ENCODE results near the gene XK. TPM values are rescaled to one million over a fixed set of nuclear protein-coding genes. Genes with fewer than 3 reads are reported as not detected.

XK gene
- total RNA-seq, 1 donor from 2014 or later: 0.88 TPM

DNA sequence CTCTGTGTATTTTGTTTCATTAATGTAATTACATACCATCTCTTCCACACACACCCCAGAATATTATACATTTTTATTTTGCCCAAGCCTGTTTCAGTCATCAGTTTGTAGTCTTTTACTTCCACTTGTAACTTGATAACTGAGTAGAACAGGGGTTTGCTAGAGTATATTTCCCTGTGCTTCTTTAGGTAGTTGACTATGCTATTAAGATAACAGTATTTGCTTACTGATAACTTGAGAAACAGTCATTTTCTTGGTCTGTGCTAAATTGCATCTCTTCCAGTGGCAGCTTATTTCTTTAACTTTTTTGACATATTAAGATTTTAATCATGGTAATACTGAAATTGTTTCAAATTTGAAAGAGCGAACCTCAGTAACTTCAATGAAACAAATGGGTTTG, 7.0 kb upstream of the XK start:
- no peak for DNase-seq (ENCODE audit: low read depth)

DNA sequence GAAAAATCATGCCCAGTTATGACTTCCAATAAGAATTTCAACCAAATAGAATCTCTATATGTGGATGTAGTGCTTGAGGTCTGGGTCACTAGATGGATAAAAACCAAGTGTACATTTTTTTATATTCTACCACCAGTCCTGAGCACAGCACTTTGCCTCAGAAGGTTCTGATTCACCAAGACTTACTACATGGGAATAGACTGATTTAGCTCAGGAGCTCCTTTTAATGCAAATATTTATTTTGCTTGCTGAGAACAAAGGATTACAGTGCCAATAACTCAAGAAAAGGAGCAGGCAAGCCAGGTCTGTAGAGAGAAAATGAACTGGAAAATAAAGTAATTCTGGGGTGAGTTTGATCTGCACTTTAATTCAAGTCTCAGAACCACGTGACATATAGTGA, 6.4 kb upstream of the XK start:
- no peak for DNase-seq (ENCODE audit: low read depth)

DNA sequence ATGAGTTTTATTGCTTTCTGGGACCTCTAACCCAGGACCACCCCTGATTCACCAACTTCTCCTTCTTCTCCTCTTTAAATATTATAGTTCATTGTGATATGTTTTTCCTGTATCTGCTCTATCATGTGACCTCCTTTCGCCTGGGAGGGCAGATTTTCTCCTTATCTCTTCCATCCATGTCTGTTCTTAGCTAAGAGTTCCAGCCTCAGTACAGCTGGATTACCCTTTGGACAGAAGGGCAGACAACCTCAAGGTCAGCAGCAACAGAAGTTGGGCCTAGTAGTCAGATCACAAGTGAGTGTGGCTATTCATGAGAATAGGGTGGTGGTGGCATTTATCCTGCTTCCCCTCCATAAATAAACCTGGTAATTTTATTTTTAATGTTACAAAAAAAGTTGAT, 5.7 kb upstream of the XK start:
- no peak for DNase-seq (ENCODE audit: low read depth)

DNA sequence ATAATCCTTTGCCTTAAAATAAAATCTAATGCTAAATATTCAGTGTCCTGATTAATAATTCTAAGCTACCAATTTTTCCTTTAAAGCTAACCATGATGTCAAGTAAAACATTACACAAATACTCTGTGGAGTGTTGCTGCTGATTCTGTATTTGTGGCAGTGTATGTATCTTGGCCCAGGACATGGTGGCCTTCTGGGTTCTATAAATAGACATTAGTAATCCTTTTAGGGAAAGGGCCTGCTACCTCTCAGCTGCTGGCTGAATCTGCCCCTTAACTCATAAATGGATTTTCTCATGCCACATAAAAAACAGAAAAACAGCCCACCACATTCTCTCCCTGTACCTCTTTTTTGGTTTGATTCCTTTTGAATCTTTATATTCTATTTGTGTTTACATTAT, 1.2 kb upstream of the XK start:
- DNase-seq (ENCODE audit: low read depth): peak; percentile 58

DNA sequence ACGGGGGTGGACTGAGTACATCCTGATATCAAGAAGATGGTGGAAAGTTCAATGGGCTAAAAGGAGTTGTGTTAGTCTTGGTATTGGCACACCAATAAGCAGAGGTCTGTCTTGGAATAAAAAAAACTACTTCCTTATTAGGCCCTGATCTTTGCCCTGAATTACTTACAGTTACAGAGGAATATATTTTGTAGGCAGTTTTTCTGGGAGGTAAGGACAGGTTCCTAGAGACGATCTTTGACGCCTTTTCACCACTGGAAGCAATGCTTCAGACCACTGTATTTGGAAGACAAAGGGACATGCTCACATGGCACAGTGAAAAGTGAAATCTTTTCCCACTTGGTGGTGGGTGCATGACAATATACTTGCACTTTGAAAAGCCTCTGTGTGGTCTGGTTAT, 618 bp upstream of the XK start:
- peak; percentile 10 for DNase-seq (ENCODE audit: low read depth)

DNA sequence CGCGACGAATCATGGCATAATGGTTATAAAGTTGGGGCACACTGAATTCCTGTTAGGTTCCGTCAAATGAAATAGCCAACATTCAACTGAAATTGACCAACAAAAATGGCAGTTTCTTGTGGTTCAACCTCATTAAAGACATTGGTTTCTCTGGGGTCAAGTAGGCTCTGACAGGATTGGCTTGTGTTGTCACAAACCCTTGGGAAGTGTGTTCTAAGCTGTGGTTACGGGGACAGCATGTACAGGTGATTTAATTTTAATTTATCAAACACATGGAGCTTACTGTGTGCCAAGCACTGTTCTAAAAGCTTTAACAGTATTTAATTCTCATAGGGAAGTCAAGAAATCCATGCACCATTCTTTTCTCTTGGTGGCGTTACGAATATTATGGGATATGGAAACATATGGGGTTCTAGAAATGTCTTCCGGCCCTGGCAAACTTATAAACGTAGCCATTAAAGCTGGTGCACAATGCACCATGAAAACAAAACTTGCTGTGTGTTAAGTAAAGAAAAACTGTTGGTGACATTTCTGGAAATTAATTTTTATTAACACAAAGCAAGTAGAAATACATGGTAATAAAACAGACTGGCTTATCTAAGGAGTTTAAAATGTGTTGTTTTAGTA, 891 bp downstream of the XK start:
- no peak for DNase-seq (ENCODE audit: low read depth)

DNA sequence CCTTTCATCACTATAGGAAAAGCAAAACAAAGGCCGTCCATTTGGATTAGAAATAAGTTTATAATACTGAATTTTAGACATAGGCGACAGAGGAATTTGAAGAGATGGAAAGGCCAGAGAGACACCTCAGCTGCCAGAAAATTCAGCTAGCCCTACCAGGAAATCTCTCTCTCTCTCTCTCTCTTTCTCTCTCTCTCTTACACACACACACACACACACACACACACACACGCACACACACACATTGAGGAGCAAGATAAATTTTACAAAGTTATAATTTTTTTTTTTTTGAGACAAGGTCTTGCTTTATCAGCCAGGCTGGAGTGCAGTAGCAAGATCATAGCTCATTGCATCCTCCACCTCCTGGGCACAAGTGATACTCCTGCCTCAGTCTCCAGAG, 1.4 kb downstream of the XK start:
- DNase-seq (ENCODE audit: low read depth): no peak

DNA sequence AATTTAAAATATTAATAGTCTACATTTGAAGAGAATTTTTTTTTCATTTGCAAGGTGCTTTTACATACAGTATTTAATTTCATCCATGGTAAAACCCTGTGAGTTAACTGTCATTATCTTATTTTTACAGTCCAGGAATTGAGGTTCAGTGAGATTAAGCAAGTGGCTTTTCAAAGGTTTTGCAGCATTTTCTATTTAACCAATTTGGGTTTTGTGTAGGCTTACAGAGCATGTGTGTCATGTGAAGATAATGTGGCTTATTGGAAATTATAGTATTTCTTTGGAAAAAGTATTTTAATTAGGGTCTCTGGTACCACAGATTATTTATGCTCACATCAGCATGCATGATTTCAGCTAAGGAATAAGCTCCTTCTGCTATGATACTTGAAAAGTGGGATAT, 4.5 kb downstream of the XK start:
- DNase-seq (ENCODE audit: low read depth): no peak

DNA sequence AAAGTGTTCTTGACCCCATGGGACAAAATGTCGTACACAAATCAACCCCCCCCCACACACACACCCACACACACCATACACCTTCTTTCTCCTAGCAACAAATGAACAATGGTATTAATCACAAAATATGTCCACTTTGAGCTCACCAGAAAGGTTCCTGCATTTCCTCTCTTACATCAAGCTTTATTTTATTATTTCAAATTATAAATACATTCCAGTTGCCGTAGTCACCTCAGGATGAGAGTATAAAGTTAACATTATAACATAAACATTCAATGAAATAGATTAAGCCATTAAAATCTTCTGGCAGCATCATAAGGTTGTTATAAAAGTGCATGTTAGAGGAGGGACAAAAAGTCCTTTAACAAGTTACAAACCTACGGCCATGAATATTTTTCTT, 7.3 kb downstream of the XK start:
- DNase-seq (ENCODE audit: low read depth): no peak

DNA sequence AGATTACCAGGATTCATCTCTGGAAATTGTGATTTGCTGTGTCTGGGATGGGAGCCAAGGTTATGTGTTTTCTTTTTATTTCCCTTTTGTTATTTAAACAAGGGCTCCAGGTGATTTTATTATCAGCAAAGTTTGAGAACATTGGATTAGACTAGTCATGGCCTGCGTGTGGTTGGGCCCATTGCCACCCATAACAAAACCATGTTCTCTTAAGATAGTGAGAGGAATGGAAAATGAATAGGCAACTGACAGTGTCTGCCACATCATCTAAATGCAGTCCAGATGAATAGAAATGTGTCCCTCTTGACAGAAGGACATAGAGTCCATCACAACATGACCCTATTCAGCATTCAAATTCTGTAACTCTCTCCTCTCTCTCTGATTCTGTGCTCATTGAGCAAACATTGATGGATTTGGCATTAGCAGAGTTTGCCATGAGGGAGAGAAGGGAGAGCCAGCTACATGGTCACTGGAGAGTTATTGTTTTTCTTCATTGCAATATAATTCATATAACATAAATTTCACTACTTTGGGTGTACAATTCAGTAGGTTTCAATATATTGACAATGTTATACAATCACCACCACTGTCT, 11.7 kb downstream of the XK start:
- DNase-seq (ENCODE audit: low read depth): no peak

DNA sequence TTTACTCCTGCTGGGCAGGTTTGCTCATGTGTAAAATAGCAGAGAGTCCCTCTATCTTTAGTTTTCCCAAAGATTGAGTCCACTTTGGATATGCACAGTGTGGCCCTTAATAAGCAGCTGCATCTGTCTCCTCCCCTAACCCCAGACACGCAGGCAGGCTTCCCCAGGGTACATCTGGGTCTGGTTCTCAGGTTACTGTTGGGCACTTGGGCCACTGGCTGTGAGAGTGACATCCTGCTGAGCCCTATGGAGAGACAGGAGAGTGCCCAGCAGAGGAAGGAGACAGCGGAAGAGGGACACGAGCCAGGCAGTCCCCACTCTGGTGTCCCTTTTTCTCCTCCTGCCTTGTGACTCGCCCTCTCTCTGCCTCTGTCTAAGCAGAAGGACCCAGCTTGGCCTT, 16.0 kb downstream of the XK start:
- peak; percentile 68 for DNase-seq (ENCODE audit: low read depth)

DNA sequence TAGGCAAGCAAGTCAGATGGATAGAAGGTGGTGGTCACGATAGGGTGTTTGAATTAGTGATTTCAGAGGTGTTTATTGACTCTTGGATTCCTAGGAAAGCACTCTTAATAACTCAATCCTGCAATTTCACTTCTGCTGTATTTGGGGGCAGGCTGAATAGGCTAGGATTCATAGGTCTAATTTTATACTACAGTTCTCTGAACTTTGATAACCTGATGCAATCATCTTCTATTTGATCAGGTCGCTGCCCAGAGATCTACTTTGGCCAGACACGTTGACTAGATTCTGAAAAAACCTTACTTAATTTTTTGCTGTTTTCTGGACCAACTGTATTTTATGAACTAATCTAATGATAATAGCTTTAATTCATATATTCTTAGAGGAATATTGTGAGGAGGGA, 26.4 kb downstream of the XK start:
- DNase-seq (ENCODE audit: low read depth): no peak

DNA sequence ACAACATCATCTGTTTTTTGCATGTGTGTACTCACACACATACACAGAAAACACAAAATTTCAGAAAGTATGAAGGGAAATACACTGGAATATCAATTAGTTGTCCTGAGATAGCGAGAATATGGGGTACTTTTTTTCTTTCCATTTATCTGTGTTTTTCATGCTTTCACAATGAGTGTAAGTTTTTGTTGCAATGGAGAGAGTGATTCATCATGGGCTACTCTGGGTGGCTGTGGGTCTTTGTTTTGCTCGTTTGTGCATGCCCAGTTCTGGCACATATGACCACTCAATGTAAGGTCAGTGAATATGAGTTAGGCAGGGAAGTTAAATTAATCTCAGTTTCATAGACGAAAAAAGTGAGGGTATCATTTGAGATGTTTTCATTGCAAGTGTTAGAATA, 26.9 kb downstream of the XK start:
- no peak for DNase-seq (ENCODE audit: low read depth)

DNA sequence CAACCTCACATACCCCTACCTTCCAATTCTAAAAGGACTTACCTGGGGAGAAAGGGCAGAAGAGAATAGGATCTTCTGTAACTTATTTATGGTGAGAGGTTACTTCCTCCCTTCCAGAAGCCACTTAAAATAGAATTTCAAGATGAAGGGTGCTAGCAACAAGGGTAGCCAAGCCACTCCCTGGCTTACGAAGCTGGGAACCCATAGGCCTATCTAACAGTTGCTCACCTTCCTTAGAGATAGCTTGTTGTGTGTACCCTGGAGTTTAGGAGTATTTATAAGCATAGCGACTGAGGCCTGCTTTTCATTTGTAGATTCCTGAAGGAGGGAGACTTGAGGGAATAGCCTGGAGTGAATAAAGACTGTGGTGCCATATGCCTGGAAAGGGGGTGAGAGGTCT, 28.9 kb downstream of the XK start:
- no peak for DNase-seq (ENCODE audit: low read depth)

DNA sequence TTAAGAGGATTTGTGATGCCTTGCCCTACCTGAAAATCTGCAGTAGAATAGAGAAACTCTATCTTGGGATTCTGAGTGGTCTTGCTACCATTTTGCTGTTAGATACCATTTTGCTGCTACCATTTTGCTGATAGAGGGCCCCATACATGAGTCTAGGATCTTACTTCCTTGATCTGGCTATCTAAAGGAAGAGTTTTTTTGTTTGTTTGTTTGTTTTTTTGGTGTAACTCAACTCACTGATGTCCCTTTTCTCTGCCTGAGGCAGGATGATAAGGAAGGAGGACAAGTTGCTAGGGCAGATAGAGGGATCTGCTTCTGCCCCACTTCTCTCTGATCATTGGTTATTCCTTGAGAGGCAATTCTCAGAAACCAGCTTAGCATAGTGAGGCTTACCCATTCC, 31.0 kb downstream of the XK start:
- no peak for DNase-seq (ENCODE audit: low read depth)

DNA sequence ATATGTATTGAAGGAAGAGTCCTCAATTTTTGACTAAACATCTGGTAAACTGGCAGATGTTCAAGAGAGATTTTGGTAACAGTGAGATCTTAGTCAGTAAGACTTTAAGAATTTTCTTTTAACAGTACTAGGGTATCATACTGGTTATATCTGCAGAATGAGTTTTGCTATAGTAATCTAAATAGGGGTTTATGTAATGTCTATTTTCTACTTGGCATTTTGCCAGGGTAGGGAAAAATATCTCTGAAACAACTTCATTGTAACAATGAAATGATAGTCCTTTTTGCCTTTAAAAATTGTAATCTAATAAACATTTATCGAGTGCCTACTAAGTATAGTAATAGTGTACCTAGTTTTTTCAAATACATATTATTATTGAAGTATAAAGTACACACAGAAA, 32.1 kb downstream of the XK start:
- DNase-seq (ENCODE audit: low read depth): no peak

DNA sequence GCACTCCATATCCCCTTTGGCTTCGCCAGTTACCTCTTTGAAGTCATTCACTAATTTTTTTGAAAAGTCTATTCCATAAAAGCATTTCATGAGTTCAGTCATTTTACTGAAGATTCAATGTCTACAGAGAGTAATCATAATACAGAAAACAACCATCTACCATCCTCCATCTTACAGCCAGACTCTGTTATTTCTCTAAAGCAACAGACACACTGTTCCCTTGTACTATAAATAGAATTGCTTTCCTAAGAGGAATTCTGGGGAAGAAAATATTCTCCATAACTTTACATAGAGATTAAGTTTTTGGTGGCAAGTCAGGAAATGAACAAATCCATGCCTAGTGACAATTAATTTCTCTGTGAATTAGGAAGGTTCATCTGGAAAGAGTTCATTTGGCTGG, 37.0 kb downstream of the XK start:
- no peak for DNase-seq (ENCODE audit: low read depth)

DNA sequence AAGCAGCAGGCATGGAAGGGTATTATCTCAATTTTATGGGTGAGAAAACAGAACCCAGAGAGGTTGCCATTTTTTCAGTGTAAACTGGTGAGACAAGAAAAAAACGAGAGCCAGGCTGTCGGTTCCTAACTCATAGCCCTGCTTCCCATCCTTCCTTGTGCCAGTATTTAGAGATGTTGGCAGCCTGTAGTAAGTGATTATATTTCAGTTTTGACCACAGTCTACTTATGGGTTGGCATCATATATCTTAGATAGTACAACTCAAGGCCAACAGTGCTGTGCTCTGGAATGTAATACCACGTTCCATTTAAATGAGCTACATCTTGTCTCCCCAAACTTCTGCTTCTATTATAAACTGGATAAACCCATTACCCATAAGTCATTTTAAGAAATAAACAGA, 40.8 kb downstream of the XK start:
- peak; percentile 32 for DNase-seq (ENCODE audit: low read depth)

DNA sequence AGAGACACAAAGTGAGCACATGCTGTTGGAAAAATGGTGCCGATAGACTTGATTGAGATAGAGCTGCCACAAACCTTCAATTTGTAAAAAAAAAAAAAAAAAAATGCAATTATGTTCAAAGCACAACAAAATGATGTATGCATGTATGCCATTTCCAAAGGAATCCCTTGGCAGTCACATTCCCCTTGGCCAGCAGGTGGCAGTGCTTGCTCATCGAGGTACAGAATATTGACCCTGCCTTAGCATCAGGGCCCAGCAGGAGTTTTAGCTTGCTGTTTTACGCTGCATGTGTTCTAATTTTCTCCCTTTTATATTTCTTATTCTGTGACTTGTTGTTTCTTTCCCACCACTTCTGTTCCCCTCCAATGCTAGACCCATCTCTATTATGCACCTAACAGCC, 59.8 kb downstream of the XK start:
- peak; percentile 56 for DNase-seq (ENCODE audit: low read depth)

DNA sequence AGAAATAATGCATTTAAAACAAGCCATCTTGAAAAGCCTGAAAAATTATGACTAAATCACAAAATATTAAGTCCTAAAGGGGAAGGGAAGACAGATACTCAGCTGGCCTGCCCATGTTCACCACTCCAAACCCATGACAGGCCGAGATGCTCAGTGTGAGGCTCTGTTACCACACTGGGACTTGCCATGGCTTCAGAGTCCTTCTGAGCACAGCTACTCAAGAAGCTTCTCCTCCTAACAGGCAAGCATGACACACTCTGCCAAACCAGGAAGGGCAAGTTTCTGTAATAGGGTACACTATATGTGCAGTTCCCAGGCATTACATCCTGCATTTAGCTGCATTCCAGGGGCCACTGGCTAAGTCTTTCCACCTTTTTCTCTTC, 60.2 kb downstream of the XK start:
- no peak for DNase-seq (ENCODE audit: low read depth)

DNA sequence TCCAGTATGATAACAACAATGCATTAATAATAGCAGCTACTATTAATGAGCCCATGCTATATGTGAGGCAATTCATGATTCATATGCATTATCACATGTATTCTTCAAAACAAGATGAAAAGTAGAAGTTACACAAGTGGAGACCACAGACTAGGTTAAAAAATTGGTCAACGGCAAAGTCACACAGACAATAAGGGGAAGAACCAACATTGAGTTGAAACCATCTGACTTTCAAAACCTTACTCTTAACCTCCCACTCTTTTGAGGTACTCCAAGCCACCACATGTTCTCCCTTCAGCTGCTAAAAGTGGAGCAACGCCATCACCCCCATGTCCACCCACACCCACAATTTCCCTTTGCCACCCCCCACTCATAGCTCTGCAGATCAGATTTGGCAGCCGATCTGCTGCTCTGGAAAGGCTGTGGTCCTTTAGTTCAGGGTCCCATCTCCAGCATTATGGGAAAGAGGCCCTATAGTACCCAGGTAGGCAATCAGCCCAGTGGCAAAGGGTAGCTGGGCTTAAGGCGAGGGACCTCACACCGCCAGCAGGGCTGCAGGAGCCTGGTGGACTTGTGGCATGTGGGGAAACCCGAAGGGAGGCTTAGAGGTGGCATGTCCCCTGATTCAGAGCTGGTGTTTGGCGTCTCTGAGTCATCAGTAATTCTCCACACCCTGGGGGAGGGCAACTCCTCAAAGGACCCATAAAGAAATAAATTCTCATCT, 60.8 kb downstream of the XK start:
- peak; percentile 18 for DNase-seq (ENCODE audit: low read depth)

DNA sequence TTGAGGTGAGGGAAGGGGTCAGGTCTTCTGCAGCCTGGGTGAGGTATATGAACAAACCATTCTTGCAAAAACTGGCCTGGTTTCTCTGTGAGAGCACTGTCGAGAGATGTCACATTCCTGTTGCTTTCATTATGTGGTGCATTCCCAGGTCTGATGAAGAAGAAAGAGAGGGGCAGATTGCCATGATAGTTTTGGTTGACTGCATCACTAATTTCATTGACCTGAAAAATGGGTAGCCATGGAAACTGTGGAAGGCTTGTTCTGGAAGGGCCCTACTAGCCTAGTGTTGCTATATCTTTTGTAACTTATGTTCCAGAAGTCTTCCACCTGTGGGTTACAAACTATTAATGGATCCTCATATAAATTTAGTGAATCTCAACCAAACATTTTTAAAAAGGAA, 61.4 kb downstream of the XK start:
- no peak for DNase-seq (ENCODE audit: low read depth)

DNA sequence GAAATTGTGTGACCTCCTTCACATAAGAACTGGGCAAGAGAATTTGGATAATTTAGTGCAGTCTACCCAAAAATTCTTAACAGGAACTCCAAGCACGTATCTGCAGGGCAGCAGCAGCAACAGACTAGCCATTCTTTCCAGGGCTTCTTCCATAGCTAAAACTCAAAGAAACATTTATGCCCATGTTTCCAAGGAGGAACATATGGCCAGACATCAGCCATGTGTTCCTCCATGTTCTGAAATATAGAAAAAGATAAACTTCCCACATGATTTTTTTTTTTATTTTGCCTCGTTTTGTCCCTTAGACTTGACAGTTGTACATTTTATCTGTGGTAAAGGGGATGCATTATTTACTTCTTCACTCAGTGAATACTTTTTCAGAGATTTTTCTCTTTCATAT, 66.7 kb downstream of the XK start:
- DNase-seq (ENCODE audit: low read depth): no peak
